ENCODE measurements around the gene KLHL5. TPM values are rescaled to one million over a fixed set of nuclear protein-coding genes. Genes with fewer than 3 reads are reported as not detected.

Gene KLHL5, protein sequence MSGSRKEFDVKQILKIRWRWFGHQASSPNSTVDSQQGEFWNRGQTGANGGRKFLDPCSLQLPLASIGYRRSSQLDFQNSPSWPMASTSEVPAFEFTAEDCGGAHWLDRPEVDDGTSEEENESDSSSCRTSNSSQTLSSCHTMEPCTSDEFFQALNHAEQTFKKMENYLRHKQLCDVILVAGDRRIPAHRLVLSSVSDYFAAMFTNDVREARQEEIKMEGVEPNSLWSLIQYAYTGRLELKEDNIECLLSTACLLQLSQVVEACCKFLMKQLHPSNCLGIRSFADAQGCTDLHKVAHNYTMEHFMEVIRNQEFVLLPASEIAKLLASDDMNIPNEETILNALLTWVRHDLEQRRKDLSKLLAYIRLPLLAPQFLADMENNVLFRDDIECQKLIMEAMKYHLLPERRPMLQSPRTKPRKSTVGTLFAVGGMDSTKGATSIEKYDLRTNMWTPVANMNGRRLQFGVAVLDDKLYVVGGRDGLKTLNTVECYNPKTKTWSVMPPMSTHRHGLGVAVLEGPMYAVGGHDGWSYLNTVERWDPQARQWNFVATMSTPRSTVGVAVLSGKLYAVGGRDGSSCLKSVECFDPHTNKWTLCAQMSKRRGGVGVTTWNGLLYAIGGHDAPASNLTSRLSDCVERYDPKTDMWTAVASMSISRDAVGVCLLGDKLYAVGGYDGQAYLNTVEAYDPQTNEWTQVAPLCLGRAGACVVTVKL
- total RNA-seq (2011; cell fraction: chromatin; rRNA removed; ENCODE audit: low replicate concordance), result 7.4 and 18.8 TPM in 2 replicates
- total RNA-seq (2011; cell fraction: nucleolus; rRNA removed), result 3.7 TPM in 2 replicates
- 8.4 and 14.3 TPM in 2 replicates for total RNA-seq (2011; cell fraction: nucleoplasm; rRNA removed)
- total RNA-seq (2014; rRNA removed) (14.1 and 16.7 TPM in 2 replicates), total RNA-seq (2014; rRNA removed; fragmentation: Illumina TruSeq; extraction: Trizol) (30.8 and 34.3 TPM in 2 replicates), total RNA-seq (2015; rRNA removed; fragmentation: Illumina TruSeq; extraction: Trizol) (24.9 and 28.0 TPM in 2 replicates), total RNA-seq (2021) (21.0 and 22.9 TPM in 2 replicates), polyA plus RNA-seq (2011; rRNA removed) (22.1 and 27.9 TPM in 2 replicates), polyA plus RNA-seq (2014; fragmentation: Illumina TruSeq; extraction: Trizol) (21.1 and 22.1 TPM in 2 replicates), polyA plus RNA-seq (2014; fragmentation: Nextera tagmentation; extraction: Ambion mirVana) (1 to 10 TPM; 8.0 to 8.8 TPM), polyA plus RNA-seq (2014; rRNA removed) (12.2 and 16.3 TPM in 2 replicates), polyA minus RNA-seq (2011; rRNA and poly(A)+ RNA removed) (56.2 and 82.8 TPM in 2 replicates), Bru-seq, nascent RNA (percentile 70 among the genes with signal in this experiment), BruChase-seq, experiment 1, labeled RNA remaining after a 2-hour chase (percentile 68 among the genes with signal in this experiment), BruChase-seq, experiment 2, labeled RNA remaining after a 6-hour chase (percentile 67 among the genes with signal in this experiment)
- polyA plus RNA-seq (2011; cell fraction: cytosol; rRNA removed), result 6.5 and 28.1 TPM in 2 replicates
- 6.3 and 16.1 TPM in 2 replicates for polyA plus RNA-seq (2011; cell fraction: nucleus; rRNA removed)
- 24.3 and 24.7 TPM in 2 replicates for polyA plus RNA-seq (2012)
- 16.0 and 22.0 TPM in 2 replicates for polyA minus RNA-seq (2011; cell fraction: cytosol; rRNA and poly(A)+ RNA removed)
- polyA minus RNA-seq (2011; cell fraction: nucleus; rRNA and poly(A)+ RNA removed), result 5.4 and 14.7 TPM in 2 replicates
- long read RNA-seq, experiment 1, transcript KLHL5-201 (12 exons, 3,425 nt), result minor isoform, 6 of 132 reads
- long read RNA-seq, experiment 1, transcript KLHL5-205 (11 exons, 2,926 nt), result major isoform, 43 of 132 reads
- long read RNA-seq, experiment 1, partial matches to known transcripts, result 46 of 132 reads
- long read RNA-seq, experiment 1, other reads (novel, unspliced or antisense), result 33 of 132 reads
- long read RNA-seq, experiment 2, partial matches to known transcripts, result 3 of 15 reads
- long read RNA-seq, experiment 2, other reads (novel, unspliced or antisense), result 11 of 15 reads
- long read RNA-seq, experiment 3, partial matches to known transcripts, result 8 of 11 reads
- long read RNA-seq, experiment 3, other reads (novel, unspliced or antisense), result 2 of 11 reads

DNA sequence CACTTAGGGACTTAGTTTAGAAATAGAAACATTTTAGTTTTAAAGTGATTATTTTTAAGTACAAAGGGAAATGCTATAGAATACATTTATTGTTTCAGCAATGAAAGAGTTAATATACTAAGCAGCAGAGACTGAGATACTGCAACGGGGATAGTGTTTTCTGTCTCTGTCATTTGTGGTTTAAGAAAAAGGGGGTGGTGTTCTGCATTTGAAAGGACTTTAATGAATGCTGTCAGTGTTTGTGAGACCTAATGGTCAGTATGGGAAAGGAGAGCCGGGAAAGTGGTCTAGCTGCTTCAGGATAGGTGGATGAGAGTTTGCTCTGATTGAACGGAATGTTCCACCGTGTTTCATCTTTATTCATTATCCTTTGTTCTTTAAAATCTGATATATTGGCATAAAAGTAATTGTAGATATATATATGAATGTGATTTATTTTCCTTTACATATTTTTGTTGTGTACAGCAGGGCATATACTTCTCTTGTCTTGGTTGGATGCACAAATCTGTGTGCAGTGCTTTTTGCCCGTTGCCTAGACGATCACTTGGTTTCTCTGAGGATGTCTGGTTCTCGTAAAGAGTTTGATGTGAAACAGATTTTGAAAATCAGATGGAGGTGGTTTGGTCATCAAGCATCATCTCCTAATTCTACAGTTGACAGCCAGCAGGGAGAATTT is at the start of gene KLHL5:
Gene KLHL5, plus strand, starts transcription at position 139 of the 676 bp plus-strand sequence. Its CDS starts 421 bp downstream, at position 560.
- ChIA-PET POLR2A (no interaction called here), CTCF (ENCODE audit: low intra/inter-chr PET ratio) (no interaction called here)
- no peaks in the 10 kb centered on the region for H3K9me1 ChIP-seq (ENCODE audit: control insufficient read depth, insufficient read depth, low read length)
- H3K27me3 ChIP-seq (ENCODE audit: control insufficient read depth in 2 of 2, insufficient read depth in 2 of 2, low read length in 2 of 2), result no peaks in the 10 kb centered on the region
- ATAC-seq (no peak; the same call in 2 of the 3 replicates), FAIRE-seq (no peak), DNase-seq (ENCODE audit: extremely low read depth in 1 of 4, low spot score in 3 of 4) (no peak)
- H3K27ac ChIP-seq (ENCODE audit: extremely low read depth, low read depth, low read length), result no peak within 1 kb of the TSS
- H3K9ac ChIP-seq (ENCODE audit: insufficient read depth in 1 of 2, low read depth in 2 of 2, low read length in 2 of 2), result no peak within 1 kb of the TSS
- 44% methylated on average over 7 of the region's 7 CpGs for WGBS (ENCODE audit: insufficient coverage, low coverage, missing lambda C conversion rate)
- no TSS peak for BruUV-seq (replicated peaks)
- no peak within 1 kb of the TSS for H3K4me2 ChIP-seq (ENCODE audit: insufficient read depth, low read length)
- H3K4me1 ChIP-seq (replicated peaks in 1 of 2; ENCODE audit: control insufficient read depth in 2 of 2, insufficient read depth in 2 of 2, low read length in 2 of 2), result no peaks in the 10 kb centered on the region
- in situ Hi-C loops (cut with MboI) (no loop called here), intact Hi-C loops (cut with micrococcal nuclease) (no loop called here)
- H2AFZ ChIP-seq (ENCODE audit: low read depth, low read length), result no peak within 1 kb of the TSS
- H4K20me1 ChIP-seq (replicated peaks; ENCODE audit: control insufficient read depth, insufficient read depth, low read length), result no peaks in the 10 kb centered on the region
- no peaks in the 10 kb centered on the region; the same call in 2 of the 3 replicates for H3K79me2 ChIP-seq (ENCODE audit: control insufficient read depth, insufficient read depth, low read length)
- H3K4me3 ChIP-seq, result no peak within 1 kb of the TSS
- H3K9me3 ChIP-seq (replicated peaks; ENCODE audit: control insufficient read depth, insufficient read depth, low read depth, low read length), result no peaks in the 10 kb centered on the region
- no peaks in the 10 kb centered on the region for H3K36me3 ChIP-seq (ENCODE audit: control insufficient read depth, insufficient read depth, low read length)
- TF ChIP-seq ZNF586 (CRISPR knock-in tag; conservative IDR thresholded peaks at IDR 0.05) (no peak), SIN3A (IDR thresholded peaks at IDR 0.05; ENCODE audit: borderline replicate concordance in 2 of 2, control insufficient read depth in 1 of 2, low read depth in 2 of 2, low read length in 2 of 2) (no peak), ZNF41 (CRISPR knock-in tag; conservative IDR thresholded peaks at IDR 0.05) (no peak), KDM1A (IDR thresholded peaks at IDR 0.05) (0 out of 4 replicates have a peak, but pooled peaks of 1 of the 2 experiments have one; percentile 15), RFX1 (IDR thresholded peaks at IDR 0.05) (peak; percentile 37; the same call in 1 of the 2 replicates)
- TF ChIP-seq, protein P1, sequence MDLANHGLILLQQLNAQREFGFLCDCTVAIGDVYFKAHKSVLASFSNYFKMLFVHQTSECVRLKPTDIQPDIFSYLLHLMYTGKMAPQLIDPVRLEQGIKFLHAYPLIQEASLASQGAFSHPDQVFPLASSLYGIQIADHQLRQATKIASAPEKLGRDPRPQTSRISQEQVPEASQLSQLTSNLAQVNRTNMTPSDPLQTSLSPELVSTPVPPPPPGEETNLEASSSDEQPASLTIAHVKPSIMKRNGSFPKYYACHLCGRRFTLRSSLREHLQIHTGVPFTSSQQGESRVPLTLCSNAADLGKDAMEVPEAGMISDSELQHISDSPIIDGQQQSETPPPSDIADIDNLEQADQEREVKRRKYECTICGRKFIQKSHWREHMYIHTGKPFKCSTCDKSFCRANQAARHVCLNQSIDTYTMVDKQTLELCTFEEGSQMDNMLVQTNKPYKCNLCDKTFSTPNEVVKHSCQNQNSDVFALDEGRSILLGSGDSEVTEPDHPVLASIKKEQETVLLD (IDR thresholded peaks at IDR 0.05), result no peak
- TF ChIP-seq, protein P2, sequence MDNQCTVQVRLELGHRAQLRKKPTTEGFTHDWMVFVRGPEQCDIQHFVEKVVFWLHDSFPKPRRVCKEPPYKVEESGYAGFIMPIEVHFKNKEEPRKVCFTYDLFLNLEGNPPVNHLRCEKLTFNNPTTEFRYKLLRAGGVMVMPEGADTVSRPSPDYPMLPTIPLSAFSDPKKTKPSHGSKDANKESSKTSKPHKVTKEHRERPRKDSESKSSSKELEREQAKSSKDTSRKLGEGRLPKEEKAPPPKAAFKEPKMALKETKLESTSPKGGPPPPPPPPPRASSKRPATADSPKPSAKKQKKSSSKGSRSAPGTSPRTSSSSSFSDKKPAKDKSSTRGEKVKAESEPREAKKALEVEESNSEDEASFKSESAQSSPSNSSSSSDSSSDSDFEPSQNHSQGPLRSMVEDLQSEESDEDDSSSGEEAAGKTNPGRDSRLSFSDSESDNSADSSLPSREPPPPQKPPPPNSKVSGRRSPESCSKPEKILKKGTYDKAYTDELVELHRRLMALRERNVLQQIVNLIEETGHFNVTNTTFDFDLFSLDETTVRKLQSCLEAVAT (IDR thresholded peaks at IDR 0.05), result no peak
- TF ChIP-seq, protein P3, sequence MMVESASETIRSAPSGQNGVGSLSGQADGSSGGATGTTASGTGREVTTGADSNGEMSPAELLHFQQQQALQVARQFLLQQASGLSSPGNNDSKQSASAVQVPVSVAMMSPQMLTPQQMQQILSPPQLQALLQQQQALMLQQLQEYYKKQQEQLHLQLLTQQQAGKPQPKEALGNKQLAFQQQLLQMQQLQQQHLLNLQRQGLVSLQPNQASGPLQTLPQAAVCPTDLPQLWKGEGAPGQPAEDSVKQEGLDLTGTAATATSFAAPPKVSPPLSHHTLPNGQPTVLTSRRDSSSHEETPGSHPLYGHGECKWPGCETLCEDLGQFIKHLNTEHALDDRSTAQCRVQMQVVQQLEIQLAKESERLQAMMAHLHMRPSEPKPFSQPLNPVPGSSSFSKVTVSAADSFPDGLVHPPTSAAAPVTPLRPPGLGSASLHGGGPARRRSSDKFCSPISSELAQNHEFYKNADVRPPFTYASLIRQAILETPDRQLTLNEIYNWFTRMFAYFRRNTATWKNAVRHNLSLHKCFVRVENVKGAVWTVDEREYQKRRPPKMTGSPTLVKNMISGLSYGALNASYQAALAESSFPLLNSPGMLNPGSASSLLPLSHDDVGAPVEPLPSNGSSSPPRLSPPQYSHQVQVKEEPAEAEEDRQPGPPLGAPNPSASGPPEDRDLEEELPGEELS (CRISPR knock-in tag; IDR thresholded peaks at IDR 0.05; ENCODE audit: borderline replicate concordance), result no peak
